Measurements from ENCODE around the gene SPNS3. TPM values are rescaled to one million over a fixed set of nuclear protein-coding genes. Genes with fewer than 3 reads are reported as not detected.
A peak's percentile ranks its signal among the peaks of the same experiment; 100 is the strongest.

The SPNS3 gene
- total and polyA plus RNA-seq, 2 of the 8 experiments (the other 6 are each of a cell fraction or from before 2014, with no cell fraction given), result not detected

- DNase-seq (ENCODE audit: low read depth in 1 of 2, low spot score in 2 of 2) (peak; percentile 38 to 91), FAIRE-seq (peak; percentile 92)
- no peak overlapping the region for H4K5ac ChIP-seq (ENCODE audit: insufficient read length, low read depth, low read length)
- no peak overlapping the region for H2BK5ac ChIP-seq (ENCODE audit: low read depth, low read length)
- H3K9ac ChIP-seq (replicated peaks in 1 of 4; ENCODE audit: extremely low read depth in 1 of 4, low read depth in 3 of 4, low read length in 3 of 4), result no peak overlapping the region
- no peaks in the 10 kb centered on the region for H3K9me3 ChIP-seq (ENCODE audit: insufficient read depth in 2 of 2, low read depth in 1 of 2, low read length in 1 of 2)
- no peaks in the 10 kb centered on the region for H3K23me2 ChIP-seq (ENCODE audit: low read depth, low read length)
- no peak overlapping the region for H3K27ac ChIP-seq (ENCODE audit: low read depth, low read length)
- H2AK5ac ChIP-seq (ENCODE audit: low read depth, low read length), result no peak overlapping the region
- H2BK20ac ChIP-seq (ENCODE audit: low read length), result no peak overlapping the region
- H2BK15ac ChIP-seq (ENCODE audit: low read length), result no peak overlapping the region
- no peak overlapping the region for H3K23ac ChIP-seq (ENCODE audit: insufficient read length)
- no peak overlapping the region for H2BK12ac ChIP-seq (ENCODE audit: low read depth, low read length)
- no peak overlapping the region for H4K8ac ChIP-seq (ENCODE audit: extremely low read depth, insufficient read depth, low read length)
- no peaks in the 10 kb centered on the region for H3K36me3 ChIP-seq (ENCODE audit: control insufficient read depth in 2 of 4, insufficient read depth in 4 of 4, low read length in 3 of 4)
- CTCF ChIA-PET (ENCODE audit: partially characterized antibody), result interaction anchor here (1.0 to 1.3 kb wide), 4 partner anchors 11 to 72 kb away, joined by 3 to 9 read pairs (median 3); no protein-coding TSS in a partner anchor
- no peaks in the 10 kb centered on the region for H4K20me1 ChIP-seq (replicated peaks in 1 of 2; ENCODE audit: control insufficient read depth in 1 of 2, insufficient read depth in 2 of 2, low read length in 2 of 2)
- no peak overlapping the region; a peak in 1 of 4 replicates for H3K4me2 ChIP-seq (ENCODE audit: insufficient read depth in 1 of 2, low read depth in 2 of 2, low read length in 2 of 2)
- no peak overlapping the region for H3K4ac ChIP-seq (replicated peaks; ENCODE audit: insufficient read length, low read depth, low read length)
- no peak overlapping the region for H3K14ac ChIP-seq (ENCODE audit: insufficient read length)
- no peaks in the 10 kb centered on the region for H3K79me2 ChIP-seq (ENCODE audit: control insufficient read depth in 1 of 2, insufficient read depth in 2 of 2, low read length in 2 of 2)
- H3K4me3 ChIP-seq (ENCODE audit: extremely low read depth in 1 of 4, insufficient read depth in 2 of 4, low read depth in 3 of 4, low read length in 4 of 4), result no peak overlapping the region
- H3K79me1 ChIP-seq (ENCODE audit: low read depth, low read length), result no peaks in the 10 kb centered on the region
- H3K56ac ChIP-seq (replicated peaks; ENCODE audit: insufficient read length, low read depth, low read length), result no peak overlapping the region
- H3K18ac ChIP-seq (ENCODE audit: extremely low read depth, low read length), result no peak overlapping the region
- WGBS, 2 experiments (ENCODE audit: extremely low coverage in 1 of 2, insufficient coverage in 1 of 2, insufficient read length in 1 of 2, insufficient replicate concordance in 2 of 2, low coverage in 1 of 2, low lambda C conversion rate in 2 of 2, missing lambda C conversion rate in 1 of 2), result 66% methylated on average over 20 of the region's 20 CpGs; no CpG with 5 or more reads in 1 of the 2 experiments
- H2BK120ac ChIP-seq (replicated peaks; ENCODE audit: low read depth, low read length), result no peak overlapping the region
- POLR2A ChIA-PET (ENCODE audit: partially characterized antibody), result interaction anchor here (0.6 kb wide), 1 partner anchor 227 kb away, joined by 3 read pairs; no protein-coding TSS in a partner anchor
- H2AFZ ChIP-seq (ENCODE audit: low read length), result no peak overlapping the region
- peaks cover 0 to 18% (median 14%) of the 10 kb centered on the region in 4 experiments; a peak in 5 of 7 replicates for H3K27me3 ChIP-seq (replicated peaks in 1 of 4; ENCODE audit: control insufficient read depth in 3 of 4, extremely low read depth in 1 of 4, insufficient read depth in 3 of 4, low read length in 3 of 4)
- H3K4me1 ChIP-seq (replicated peaks in 1 of 4; ENCODE audit: control insufficient read depth in 3 of 4, insufficient read depth in 4 of 4, low read length in 3 of 4), result peaks cover 0 to 3% (median 2%) of the 10 kb centered on the region in 4 experiments; a peak in 2 of 7 replicates
- H4K91ac ChIP-seq (replicated peaks; ENCODE audit: insufficient read length, low read length), result no peak overlapping the region
- no peak for TF ChIP-seq BRCA1 (IDR thresholded peaks at IDR 0.05; ENCODE audit: low read depth, low read length)
- no peak for TF ChIP-seq JUN (IDR thresholded peaks at IDR 0.05; ENCODE audit: low read depth, low read length)
- TF ChIP-seq, protein P1, sequence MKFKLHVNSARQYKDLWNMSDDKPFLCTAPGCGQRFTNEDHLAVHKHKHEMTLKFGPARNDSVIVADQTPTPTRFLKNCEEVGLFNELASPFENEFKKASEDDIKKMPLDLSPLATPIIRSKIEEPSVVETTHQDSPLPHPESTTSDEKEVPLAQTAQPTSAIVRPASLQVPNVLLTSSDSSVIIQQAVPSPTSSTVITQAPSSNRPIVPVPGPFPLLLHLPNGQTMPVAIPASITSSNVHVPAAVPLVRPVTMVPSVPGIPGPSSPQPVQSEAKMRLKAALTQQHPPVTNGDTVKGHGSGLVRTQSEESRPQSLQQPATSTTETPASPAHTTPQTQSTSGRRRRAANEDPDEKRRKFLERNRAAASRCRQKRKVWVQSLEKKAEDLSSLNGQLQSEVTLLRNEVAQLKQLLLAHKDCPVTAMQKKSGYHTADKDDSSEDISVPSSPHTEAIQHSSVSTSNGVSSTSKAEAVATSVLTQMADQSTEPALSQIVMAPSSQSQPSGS (IDR thresholded peaks at IDR 0.05; ENCODE audit: low read length), result no peak
- TF ChIP-seq E2F6 (IDR thresholded peaks at IDR 0.05), result no peak
- no peak for TF ChIP-seq CHD1 (IDR thresholded peaks at IDR 0.05; ENCODE audit: low read depth, low read length)
- no peak for TF ChIP-seq SP2 (IDR thresholded peaks at IDR 0.05; ENCODE audit: low read length)
- TF ChIP-seq RAD21 (IDR thresholded peaks at IDR 0.05 in 1 of 2, conservative IDR thresholded peaks at IDR 0.05 in 1 of 2; ENCODE audit: low read depth in 2 of 2, low read length in 2 of 2), result no peak
- TF ChIP-seq RFX5 (IDR thresholded peaks at IDR 0.05; ENCODE audit: borderline replicate concordance, low read depth, low read length), result no peak
- no peak for TF ChIP-seq KDM1A (IDR thresholded peaks at IDR 0.05; ENCODE audit: borderline replicate concordance, low read length)
Observed at GRCh38 chr17:4492721-4493561, 59.2 kb downstream of the SPNS3 start.
